Transverse colon (tissue), 4 donors: Measurements from ENCODE around the gene MESP2.

ENCODE experiments used
- CTCF ChIP-seq, 5 experiments: fragments of 200-600 bp in 3 of 5; fragments of 450-650 bp in 2 of 5; sonication (generic) in 3 of 5; IDR thresholded peaks; 1 replicate in 2 of 5; 2 replicates in 3 of 5; pipeline ENCODE4 v1.5.1; 2016 to 2017; ENCODE audit warnings: antibody characterized with exemption in 5 of 5, inconsistent platforms in 3 of 5, mild to moderate bottlenecking in 2 of 5, moderate library complexity in 1 of 5
- EP300 ChIP-seq: sonication (generic); formaldehyde crosslinking; IDR thresholded peaks from one replicate; pipeline ENCODE4 v1.6.1; 2017; ENCODE audit warnings: antibody characterized with exemption, low read depth
- POLR2A ChIP-seq: fragments of 450-650 bp; IDR thresholded peaks from one replicate; pipeline ENCODE4 v1.6.1; 2016; ENCODE audit warnings: antibody characterized with exemption, mild to moderate bottlenecking, moderate library complexity
- POLR2AphosphoS5 ChIP-seq, 3 donors: sonication (generic); formaldehyde crosslinking; IDR thresholded peaks; one replicate each; pipeline ENCODE4 v1.6.1; 2016; ENCODE audit warnings: antibody characterized with exemption in 3 of 3

- TF ChIP-seq POLR2AphosphoS5 (IDR thresholded peaks at IDR 0.05) (no peak), CTCF (IDR thresholded peaks at IDR 0.05) (no peak), EP300 (no peak), POLR2A (no peak)
Measured at GRCh38 chr15:89822611-89822950, 46.4 kb downstream of the MESP2 start.
